Caco-2 (cell line): ENCODE measurements around the gene PTPRS. TPM values are rescaled to one million over a fixed set of nuclear protein-coding genes. Genes with fewer than 3 reads are reported as not detected.

ENCODE experiments used
- BruUV-seq: library from RNA; stranded (reverse); fragments of 400-500 nt; replicated peaks from 2 replicates; lab custom pipeline; 2021; lab: Mats Ljungman, UMichigan
- CTCF ChIA-PET: fragments of 300-600 bp; sonication (Branson Sonifier 250); formaldehyde crosslinking; loops from one replicate; lab custom pipeline; 2022; ENCODE audit warnings: antibody characterized with exemption; lab: Charles Lee
- POLR2A ChIA-PET: fragments of 300-600 bp; sonication (Branson Sonifier 250); formaldehyde crosslinking; loops from one replicate; lab custom pipeline; 2022; ENCODE audit warnings: antibody characterized with exemption; lab: Charles Lee
- DNase-seq, 2 experiments: peaks; one replicate each; pipeline versions ENCODE4 v3.0.0 to v3.0.0-alpha.2; 2020 to 2022
- H3K27me3 ChIP-seq: replicated peaks from 2 replicates; pipeline ENCODE4 v1.6.0; 2011; ENCODE audit warnings: low read length; ENCODE audit not compliant: control insufficient read depth, insufficient read depth
- H3K36me3 ChIP-seq: 2 replicates; pipeline ENCODE4 v1.5.1; 2011; ENCODE audit warnings: low read length; ENCODE audit not compliant: control insufficient read depth, insufficient read depth
- H3K4me1 ChIP-seq: fragments of 250-450 bp; sonication (Bioruptor Pico); 2 replicates; pipeline ENCODE4 v1.5.1; 2020; ENCODE audit warnings: mild to moderate bottlenecking
- H3K4me3 ChIP-seq: 2 replicates; pipeline ENCODE4 v1.5.1; 2011; ENCODE audit warnings: low read depth, mild to moderate bottlenecking, control low read depth, low read length
- H3K9me3 ChIP-seq: fragments of 250-450 bp; sonication (Bioruptor Pico); 2 replicates; pipeline ENCODE4 v1.5.1; 2020; ENCODE audit warnings: mild to moderate bottlenecking, moderate library complexity
- H3K27ac Mint-ChIP-seq: one replicate; pipeline ENCODE4 v1.8.0; 2022; ENCODE audit warnings: mixed read lengths; ENCODE audit not compliant: unreplicated experiment
- H3K27me3 Mint-ChIP-seq: one replicate; pipeline ENCODE4 v1.8.0; 2022; ENCODE audit warnings: mixed read lengths; ENCODE audit not compliant: insufficient read depth, unreplicated experiment
- H3K36me3 Mint-ChIP-seq: one replicate; pipeline ENCODE4 v1.8.0; 2022; ENCODE audit warnings: mild to moderate bottlenecking, mixed read lengths; ENCODE audit not compliant: insufficient read depth, unreplicated experiment
- H3K4me1 Mint-ChIP-seq: one replicate; pipeline ENCODE4 v1.8.0; 2022; ENCODE audit warnings: low read depth, mixed read lengths; ENCODE audit not compliant: unreplicated experiment
- H3K4me3 Mint-ChIP-seq: one replicate; pipeline ENCODE4 v1.8.0; 2022; ENCODE audit warnings: mild to moderate bottlenecking, moderate library complexity, mixed read lengths; ENCODE audit not compliant: unreplicated experiment
- H3K9me3 Mint-ChIP-seq: one replicate; pipeline ENCODE4 v1.8.0; 2022; ENCODE audit warnings: mixed read lengths; ENCODE audit not compliant: unreplicated experiment
- intact Hi-C: fragments of 100-400 bp; cut with micrococcal nuclease; formaldehyde crosslinking; loops from one replicate; pipeline ENCODE4 v1.10.0; 2022; ENCODE audit not compliant: unreplicated experiment
- total RNA-seq: library from RNA; stranded (reverse); gene quantifications from 2 replicates; pipeline ENCODE4 v1.2.3, GENCODE V29; 2022
- TF ChIP-seq, protein P1 (sequence below), 2 experiments: fragments of 200-600 bp in 1 of 2; IDR thresholded peaks; 1 replicate in 1 of 2; 2 replicates in 1 of 2; pipeline versions ENCODE4 v1.5.1 to v1.8.0; 2011 to 2022; ENCODE audit warnings: antibody characterized with exemption in 1 of 2, control low read depth in 1 of 2, inconsistent platforms in 1 of 2, low read depth in 1 of 2, low read length in 1 of 2, mild to moderate bottlenecking in 1 of 2, moderate library complexity in 1 of 2; ENCODE audit not compliant: insufficient read depth in 1 of 2, severe bottlenecking in 1 of 2, unreplicated experiment in 1 of 2

Gene PTPRS
- total RNA-seq, 1 experiment from 2014 or later: 65.6 TPM

DNA sequence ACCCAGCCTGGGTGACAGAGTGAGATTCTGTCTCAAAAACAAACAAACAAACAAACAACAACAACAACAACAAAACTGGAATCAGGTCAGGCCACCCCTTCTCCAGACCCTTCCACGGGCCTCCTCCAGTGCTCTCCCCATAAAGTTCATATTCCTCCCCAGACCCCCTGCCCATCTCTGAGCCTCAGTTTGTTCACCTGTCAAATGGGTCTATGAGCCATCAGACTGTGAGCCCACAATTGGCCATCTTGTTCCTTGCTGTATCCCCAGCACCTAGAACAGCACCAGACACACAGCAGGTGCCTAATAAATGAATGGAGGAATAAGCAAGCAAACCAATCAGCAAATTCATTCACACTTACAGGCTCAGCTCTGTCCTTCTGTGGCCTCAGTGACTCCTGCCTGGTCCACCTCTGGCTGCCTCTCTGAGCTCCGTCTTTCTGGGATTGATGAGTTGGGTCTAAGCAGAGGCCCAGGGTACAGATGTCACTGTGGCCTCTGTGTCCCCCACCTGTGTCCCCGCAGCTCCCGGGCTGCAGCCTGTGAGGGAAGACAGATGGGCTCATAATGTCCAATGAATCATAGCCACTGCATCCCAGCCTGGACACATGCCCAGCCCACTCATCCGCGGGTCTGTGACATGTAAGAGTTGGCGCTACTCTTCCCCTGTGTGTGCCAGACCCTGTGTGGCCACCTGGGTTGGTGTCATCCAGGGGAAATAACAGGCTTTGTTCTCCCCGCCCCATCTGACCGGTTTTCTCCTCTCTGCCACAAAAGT, 19.6 kb upstream of the PTPRS start:
- intact Hi-C loops: no loop called here
- peaks cover 5% of the 10 kb centered on the region for H3K36me3 Mint-ChIP-seq
- Histone ChIP-seq H3K4me3 (no peak overlapping the region), H3K36me3 (no peaks in the 10 kb centered on the region), H3K9me3 (no peaks in the 10 kb centered on the region), H3K4me1 (no peaks in the 10 kb centered on the region), H3K27me3 (no peaks in the 10 kb centered on the region)
- no peaks in the 10 kb centered on the region for H3K9me3 Mint-ChIP-seq
- H3K27me3 Mint-ChIP-seq: no peaks in the 10 kb centered on the region
- ChIA-PET CTCF (interaction anchor here (0.6 kb wide), 1 partner anchor 17 kb away, joined by 6 read pairs; no protein-coding TSS in a partner anchor), POLR2A (no interaction called here)
- no peak overlapping the region for H3K4me3 Mint-ChIP-seq
- no TSS peak for BruUV-seq
- no peak for DNase-seq
- H3K27ac Mint-ChIP-seq: no peak overlapping the region
- TF ChIP-seq, protein P1, sequence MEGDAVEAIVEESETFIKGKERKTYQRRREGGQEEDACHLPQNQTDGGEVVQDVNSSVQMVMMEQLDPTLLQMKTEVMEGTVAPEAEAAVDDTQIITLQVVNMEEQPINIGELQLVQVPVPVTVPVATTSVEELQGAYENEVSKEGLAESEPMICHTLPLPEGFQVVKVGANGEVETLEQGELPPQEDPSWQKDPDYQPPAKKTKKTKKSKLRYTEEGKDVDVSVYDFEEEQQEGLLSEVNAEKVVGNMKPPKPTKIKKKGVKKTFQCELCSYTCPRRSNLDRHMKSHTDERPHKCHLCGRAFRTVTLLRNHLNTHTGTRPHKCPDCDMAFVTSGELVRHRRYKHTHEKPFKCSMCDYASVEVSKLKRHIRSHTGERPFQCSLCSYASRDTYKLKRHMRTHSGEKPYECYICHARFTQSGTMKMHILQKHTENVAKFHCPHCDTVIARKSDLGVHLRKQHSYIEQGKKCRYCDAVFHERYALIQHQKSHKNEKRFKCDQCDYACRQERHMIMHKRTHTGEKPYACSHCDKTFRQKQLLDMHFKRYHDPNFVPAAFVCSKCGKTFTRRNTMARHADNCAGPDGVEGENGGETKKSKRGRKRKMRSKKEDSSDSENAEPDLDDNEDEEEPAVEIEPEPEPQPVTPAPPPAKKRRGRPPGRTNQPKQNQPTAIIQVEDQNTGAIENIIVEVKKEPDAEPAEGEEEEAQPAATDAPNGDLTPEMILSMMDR (IDR thresholded peaks at IDR 0.05; ENCODE audit: insufficient read depth in 1 of 2, low read depth in 1 of 2, low read length in 1 of 2, severe bottlenecking in 1 of 2, unreplicated experiment in 1 of 2): no peak
- no peaks in the 10 kb centered on the region for H3K4me1 Mint-ChIP-seq

GRCh38 chr19:5358173-5358800, 17.7 kb upstream of the PTPRS start:
- H3K9me3 ChIP-seq: no peaks in the 10 kb centered on the region
- intact Hi-C loops: no loop called here
- ChIA-PET CTCF (no interaction called here), POLR2A (no interaction called here)
- H3K9me3 Mint-ChIP-seq: no peaks in the 10 kb centered on the region
- peaks cover 5% of the 10 kb centered on the region for H3K36me3 Mint-ChIP-seq
- peak in 1 of 2 experiments; percentile 38 for DNase-seq
- no peaks in the 10 kb centered on the region for H3K36me3 ChIP-seq
- H3K4me3 Mint-ChIP-seq: no peak overlapping the region
- no peaks in the 10 kb centered on the region for H3K4me1 ChIP-seq
- TF ChIP-seq, protein P1 (IDR thresholded peaks at IDR 0.05; ENCODE audit: insufficient read depth in 1 of 2, low read depth in 1 of 2, low read length in 1 of 2, severe bottlenecking in 1 of 2, unreplicated experiment in 1 of 2): no peak
- H3K27me3 Mint-ChIP-seq: no peaks in the 10 kb centered on the region
- no peak overlapping the region for H3K4me3 ChIP-seq
- BruUV-seq: no TSS peak
- no peak overlapping the region for H3K27ac Mint-ChIP-seq
- no peaks in the 10 kb centered on the region for H3K27me3 ChIP-seq
- no peaks in the 10 kb centered on the region for H3K4me1 Mint-ChIP-seq

GRCh38 chr19:5357584-5357983, 17.0 kb upstream of the PTPRS start:
- H3K36me3 Mint-ChIP-seq: peaks cover 5% of the 10 kb centered on the region
- POLR2A ChIA-PET: no interaction called here
- H3K36me3 ChIP-seq: no peaks in the 10 kb centered on the region
- CTCF ChIA-PET: no interaction called here
- H3K27me3 Mint-ChIP-seq: no peaks in the 10 kb centered on the region
- no peak overlapping the region for H3K4me3 ChIP-seq
- TF ChIP-seq, protein P1 (IDR thresholded peaks at IDR 0.05; ENCODE audit: insufficient read depth in 1 of 2, low read depth in 1 of 2, low read length in 1 of 2, severe bottlenecking in 1 of 2, unreplicated experiment in 1 of 2): no peak
- no peaks in the 10 kb centered on the region for H3K4me1 Mint-ChIP-seq
- no peak overlapping the region for H3K4me3 Mint-ChIP-seq
- no peaks in the 10 kb centered on the region for H3K9me3 ChIP-seq
- H3K4me1 ChIP-seq: no peaks in the 10 kb centered on the region
- H3K27me3 ChIP-seq: no peaks in the 10 kb centered on the region
- intact Hi-C loops: no loop called here
- no peak for DNase-seq
- H3K27ac Mint-ChIP-seq: no peak overlapping the region
- BruUV-seq: no TSS peak
- no peaks in the 10 kb centered on the region for H3K9me3 Mint-ChIP-seq
